ENCODE measurements around the gene CPLANE2. TPM values are rescaled to one million over a fixed set of nuclear protein-coding genes. Genes with fewer than 3 reads are reported as not detected.

Gene CPLANE2
- total RNA-seq, 1 experiment from 2014 or later: 5.5 TPM

DNA sequence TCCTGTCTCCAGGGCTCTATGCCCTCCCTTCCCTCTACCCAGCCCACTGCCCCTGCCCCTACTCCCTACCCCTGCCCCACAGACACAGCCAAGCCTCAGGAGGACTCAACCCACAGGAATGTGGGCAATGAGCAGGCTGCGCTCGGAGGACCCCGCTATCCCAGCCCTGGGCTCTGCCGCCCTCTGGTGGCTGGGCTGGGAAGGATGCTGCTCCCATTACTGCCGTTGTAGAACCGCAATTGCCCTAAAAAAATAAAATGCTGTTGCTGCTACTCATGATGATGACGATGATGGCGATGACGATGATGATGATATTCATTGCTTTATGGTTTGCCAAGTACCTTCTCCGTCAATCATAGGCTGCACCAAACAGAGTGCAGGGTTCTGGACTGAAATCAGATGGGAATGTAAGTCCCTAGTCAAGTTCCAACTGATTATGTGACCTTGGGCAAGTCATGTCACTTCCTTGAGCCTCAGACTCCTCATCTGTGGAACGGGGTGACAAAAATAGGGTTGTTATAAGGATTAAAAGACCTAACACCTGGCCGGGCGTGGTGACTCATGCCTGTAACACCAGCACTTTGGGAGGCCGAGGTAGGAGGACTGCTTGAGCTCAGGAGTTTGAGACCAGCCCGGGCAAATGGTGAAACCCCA is 49.1 kb downstream of the CPLANE2 start:
- Histone ChIP-seq H3K27me3 (replicated peaks; ENCODE audit: insufficient read depth, low read depth, low read length, poor library complexity) (no peaks in the 10 kb centered on the region), H3K9me3 (ENCODE audit: low read depth, low read length, poor library complexity, severe bottlenecking) (no peaks in the 10 kb centered on the region), H3K4me1 (ENCODE audit: insufficient read depth, low read length, poor library complexity, severe bottlenecking) (peaks cover 11% of the 10 kb centered on the region), H3K27ac (ENCODE audit: low read depth, low read length, poor library complexity, severe bottlenecking) (no peak overlapping the region), H3K4me3 (ENCODE audit: low read depth, low read length, poor library complexity, severe bottlenecking) (no peak overlapping the region), H3K36me3 (ENCODE audit: insufficient read depth, low read length, poor library complexity, severe bottlenecking) (no peaks in the 10 kb centered on the region)
- peak; percentile 83 for DNase-seq (ENCODE audit: low spot score)
- POLR2A ChIA-PET (ENCODE audit: low non-redundant PET): no interaction called here
- intact Hi-C loops (cut with micrococcal nuclease; ENCODE audit: unreplicated experiment): loop anchor here (1.0 to 2.0 kb wide), 2 partner anchors 106 to 109 kb away; no protein-coding TSS in a partner anchor
- CTCF ChIA-PET: interaction anchor here (3.6 to 3.8 kb wide), 2 partner anchors 106 to 109 kb away, joined by 26 to 28 read pairs; no protein-coding TSS in a partner anchor
- TF ChIP-seq EZH2 (IDR thresholded peaks at IDR 0.05; ENCODE audit: borderline replicate concordance, low read depth, low read length, poor library complexity, severe bottlenecking) (no peak), CTCF (conservative IDR thresholded peaks at IDR 0.05; ENCODE audit: low read depth, low read length) (peak; percentile 98)
- no TSS peak for BruUV-seq (replicated peaks)

DNA sequence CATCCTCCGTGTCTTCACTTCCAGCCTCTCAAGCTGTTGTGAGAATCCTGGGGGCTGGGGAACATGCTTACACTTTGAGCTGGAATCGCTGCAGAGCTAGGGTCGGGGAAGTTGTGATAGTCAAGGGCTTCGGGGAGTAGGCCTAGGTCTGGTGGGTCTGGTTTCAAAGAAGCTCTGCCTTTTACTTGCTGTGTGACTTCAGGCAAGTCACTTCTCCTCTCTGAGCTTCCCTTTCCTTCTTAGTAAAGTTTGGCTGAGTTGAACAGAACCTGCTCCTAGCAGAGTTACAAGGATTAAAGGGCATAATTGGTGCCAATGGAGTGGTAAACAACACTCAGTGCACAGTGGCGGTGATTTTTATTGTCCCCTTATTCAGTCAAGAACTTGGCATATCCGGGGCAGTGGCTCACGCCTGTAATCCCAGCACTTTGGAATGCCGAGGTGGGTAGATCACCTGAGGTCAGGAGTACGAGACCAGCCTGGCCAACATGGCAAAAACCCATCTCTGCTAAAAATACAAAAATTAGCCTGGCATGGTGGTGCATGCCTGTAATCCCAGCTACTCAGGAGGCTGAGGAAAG is 50.2 kb downstream of the CPLANE2 start:
- intact Hi-C loops (cut with micrococcal nuclease; ENCODE audit: unreplicated experiment): loop anchor here (1.0 to 2.0 kb wide), 2 partner anchors 104 to 108 kb away; no protein-coding TSS in a partner anchor
- ChIA-PET CTCF (interaction anchor here (0.6 to 3.8 kb wide), 4 partner anchors 105 to 177 kb away, joined by 3 to 28 read pairs (median 16); no protein-coding TSS in a partner anchor), POLR2A (ENCODE audit: low non-redundant PET) (no interaction called here)
- H3K27me3 ChIP-seq (replicated peaks; ENCODE audit: insufficient read depth, low read depth, low read length, poor library complexity): no peaks in the 10 kb centered on the region
- H3K9me3 ChIP-seq (ENCODE audit: low read depth, low read length, poor library complexity, severe bottlenecking): no peaks in the 10 kb centered on the region
- H3K4me3 ChIP-seq (ENCODE audit: low read depth, low read length, poor library complexity, severe bottlenecking): no peak overlapping the region
- no peak overlapping the region for H3K27ac ChIP-seq (ENCODE audit: low read depth, low read length, poor library complexity, severe bottlenecking)
- no peak for DNase-seq (ENCODE audit: low spot score)
- H3K36me3 ChIP-seq (ENCODE audit: insufficient read depth, low read length, poor library complexity, severe bottlenecking): no peaks in the 10 kb centered on the region
- peaks cover 5% of the 10 kb centered on the region for H3K4me1 ChIP-seq (ENCODE audit: insufficient read depth, low read length, poor library complexity, severe bottlenecking)
- TF ChIP-seq CTCF (conservative IDR thresholded peaks at IDR 0.05; ENCODE audit: low read depth, low read length) (no peak), EZH2 (IDR thresholded peaks at IDR 0.05; ENCODE audit: borderline replicate concordance, low read depth, low read length, poor library complexity, severe bottlenecking) (no peak)
- BruUV-seq (replicated peaks): no TSS peak

GRCh38 chr1:16184557-16185303 is 52.3 kb downstream of the CPLANE2 start:
- no peaks in the 10 kb centered on the region for H3K4me1 ChIP-seq (ENCODE audit: insufficient read depth, low read length, poor library complexity, severe bottlenecking)
- no peaks in the 10 kb centered on the region for H3K36me3 ChIP-seq (ENCODE audit: insufficient read depth, low read length, poor library complexity, severe bottlenecking)
- TF ChIP-seq CTCF (conservative IDR thresholded peaks at IDR 0.05; ENCODE audit: low read depth, low read length): no peak
- TF ChIP-seq EZH2 (IDR thresholded peaks at IDR 0.05; ENCODE audit: borderline replicate concordance, low read depth, low read length, poor library complexity, severe bottlenecking): no peak
- BruUV-seq (replicated peaks): no TSS peak
- no peak overlapping the region for H3K4me3 ChIP-seq (ENCODE audit: low read depth, low read length, poor library complexity, severe bottlenecking)
- no peak overlapping the region for H3K27ac ChIP-seq (ENCODE audit: low read depth, low read length, poor library complexity, severe bottlenecking)
- no peaks in the 10 kb centered on the region for H3K27me3 ChIP-seq (replicated peaks; ENCODE audit: insufficient read depth, low read depth, low read length, poor library complexity)
- POLR2A ChIA-PET (ENCODE audit: low non-redundant PET): interaction anchor here (0.5 to 0.7 kb wide), 2 partner anchors 20 to 136 kb away, joined by 3 to 9 read pairs; no protein-coding TSS in a partner anchor
- no peaks in the 10 kb centered on the region for H3K9me3 ChIP-seq (ENCODE audit: low read depth, low read length, poor library complexity, severe bottlenecking)
- no peak for DNase-seq (ENCODE audit: low spot score)
- CTCF ChIA-PET: interaction anchor here (0.7 kb wide), 1 partner anchor 15 kb away, joined by 5 read pairs; no protein-coding TSS in a partner anchor
- intact Hi-C loops (cut with micrococcal nuclease; ENCODE audit: unreplicated experiment): no loop called here

All from A673 (cell line).